GM12875 (cell line): ENCODE results near the gene SMAD7.
A peak's percentile ranks its signal among the peaks of the same experiment; 100 is the strongest.

ENCODE experiments used
- H3K4me3 ChIP-seq: one replicate; pipeline ENCODE4 v1.5.1; 2011; ENCODE audit warnings: low read depth, low read length, control low read depth
- CTCF ChIP-seq: IDR thresholded peaks from 2 replicates; pipeline ENCODE4 v1.5.1; 2011; ENCODE audit warnings: low read depth, mild to moderate bottlenecking, control low read depth, inconsistent platforms, low read length, moderate library complexity, borderline replicate concordance; ENCODE audit not compliant: insufficient read depth

Gene SMAD7

DNA sequence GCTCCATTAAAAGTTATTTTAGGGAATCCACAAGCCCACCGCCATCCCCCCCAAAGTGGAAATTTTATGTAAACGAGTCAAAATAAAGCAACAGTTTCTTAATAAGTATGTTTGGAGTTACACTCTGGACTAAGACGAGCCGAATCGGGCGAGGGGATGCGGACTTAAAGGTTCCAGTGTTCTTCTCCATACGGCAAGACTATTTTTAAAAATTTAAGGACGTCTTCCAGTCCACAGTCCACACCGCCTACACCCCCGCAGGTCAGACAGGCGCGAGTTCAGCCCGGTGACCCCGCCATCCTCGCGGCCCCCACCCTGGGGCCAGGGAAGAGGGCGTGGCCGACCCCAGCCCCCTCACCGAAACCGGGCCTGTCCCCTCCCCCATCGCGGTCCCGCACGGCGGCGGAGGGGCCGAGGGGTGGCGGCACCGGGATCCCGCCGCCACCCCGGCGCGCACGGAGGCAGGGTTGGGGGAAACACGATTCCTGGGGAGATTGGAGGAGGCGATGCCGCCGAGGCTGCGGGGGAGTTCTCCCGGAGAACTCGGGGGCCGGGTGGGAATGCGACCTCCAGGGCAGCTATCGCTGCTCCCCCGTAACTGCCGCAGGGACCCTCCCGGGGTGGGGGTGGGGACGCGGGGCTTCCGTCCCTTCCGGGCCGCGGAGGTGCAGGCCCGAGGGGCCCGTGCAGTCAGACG lies 24.5 kb upstream of the SMAD7 start:
- TF ChIP-seq CTCF: no peak
- peak overlapping the region; percentile 63 for H3K4me3 ChIP-seq

- no peak for TF ChIP-seq CTCF
- no peak overlapping the region for H3K4me3 ChIP-seq
These were observed 23.7 kb upstream of the SMAD7 start for GRCh38 chr18:48974304-48975119.

- TF ChIP-seq CTCF: no peak
- no peak overlapping the region for H3K4me3 ChIP-seq
These were observed 23.0 kb upstream of the SMAD7 start for GRCh38 chr18:48973731-48974130.

DNA sequence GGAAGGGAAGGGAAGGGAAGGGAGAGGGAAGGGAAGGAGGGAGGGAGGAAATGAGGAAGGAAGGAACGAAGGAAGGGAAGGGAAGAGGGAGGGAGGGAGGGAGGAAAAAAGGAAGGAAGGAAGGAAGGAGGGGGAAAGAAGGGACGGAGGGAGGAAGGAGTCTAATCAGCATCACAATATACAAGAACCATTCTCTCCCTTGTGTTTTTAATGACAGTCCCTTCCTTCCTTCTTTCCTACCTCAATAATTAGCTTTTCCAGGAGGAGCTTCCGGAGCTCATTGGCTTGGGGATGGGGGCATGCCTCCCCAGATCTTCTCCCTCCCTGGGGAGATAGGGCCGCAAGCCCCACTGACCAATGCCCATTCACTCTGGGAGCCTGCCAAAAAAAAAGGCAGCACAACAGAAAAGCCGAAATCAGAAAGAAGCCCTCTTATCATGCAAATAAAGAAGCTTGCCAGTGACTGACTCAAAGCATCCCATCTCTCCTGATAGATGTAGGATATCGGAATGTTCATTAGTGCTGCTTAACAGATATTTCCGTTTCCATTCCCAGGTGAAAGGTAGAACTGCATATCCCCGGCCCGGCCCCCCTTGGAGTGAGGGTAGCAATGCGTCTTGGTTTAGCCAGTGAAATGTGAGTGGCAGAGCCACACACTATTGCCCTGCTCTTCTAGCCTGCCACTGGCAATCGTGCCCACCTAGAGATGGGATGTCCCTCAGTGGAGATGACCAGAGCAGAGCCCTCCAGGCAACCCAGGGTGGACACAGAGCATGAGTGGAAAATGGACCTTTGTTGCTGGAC lies 17.8 kb upstream of the SMAD7 start:
- TF ChIP-seq CTCF: no peak
- H3K4me3 ChIP-seq: no peak overlapping the region

- H3K4me3 ChIP-seq: no peak overlapping the region
- TF ChIP-seq CTCF: no peak
These were observed 16.8 kb upstream of the SMAD7 start for GRCh38 chr18:48967545-48967944.

DNA sequence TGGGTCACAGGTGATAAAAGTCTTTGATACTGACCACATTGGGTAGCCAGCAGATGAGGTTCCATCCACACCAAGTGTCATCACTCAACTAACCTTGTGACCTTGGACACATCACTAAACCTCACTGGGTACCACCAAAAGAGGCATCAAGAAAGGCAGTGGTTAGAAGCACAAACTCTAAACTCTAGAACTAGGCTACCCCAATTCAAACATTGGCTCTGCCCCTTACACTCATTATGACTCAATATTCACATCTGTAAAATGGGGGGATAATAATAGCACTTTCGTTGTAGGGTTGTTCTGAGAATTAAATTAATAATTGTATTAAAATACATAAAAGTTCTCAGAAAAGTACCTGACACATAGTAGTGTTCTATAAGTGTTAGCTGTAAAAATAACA lies 15.8 kb upstream of the SMAD7 start:
- no peak for TF ChIP-seq CTCF
- H3K4me3 ChIP-seq: no peak overlapping the region
